Femur (tissue), 1 donor: Measurements from ENCODE around the gene ALKBH2.

Experiments used
- DNase-seq: peaks from one replicate; pipeline ENCODE4 v3.0.0-alpha.2; 2017

The ALKBH2 gene

GRCh38 chr12:109093022-109093918, at the start of gene ALKBH2:
TSS of gene ALKBH2 (minus strand) at chr12:109093472. CDS start at chr12:109092786, 686 bp downstream.
- DNase-seq = peak; percentile 96

DNA sequence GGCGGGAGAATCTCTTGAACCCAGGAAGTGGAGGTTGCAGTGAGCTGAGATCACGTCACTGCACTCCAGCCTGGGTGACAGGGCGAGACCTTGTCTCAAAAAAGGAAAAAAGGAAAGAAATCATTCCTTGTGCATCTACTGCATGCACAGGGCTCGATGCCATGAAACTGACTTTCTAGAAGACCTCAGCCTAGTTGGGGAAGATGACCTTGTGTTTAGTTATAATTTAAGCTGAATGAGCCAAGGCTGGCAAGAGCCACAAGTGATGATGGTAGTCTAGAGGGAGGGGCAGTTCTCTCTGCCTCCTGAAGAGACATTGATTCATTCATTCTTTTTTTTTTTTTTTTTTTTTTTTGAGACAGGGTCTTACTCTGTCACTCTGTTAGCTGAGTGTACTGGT, 47.3 kb upstream of the ALKBH2 start:
- DNase-seq = no peak

- DNase-seq = no peak
Measured at GRCh38 chr12:109139791-109140190, 46.5 kb upstream of the ALKBH2 start.

DNA sequence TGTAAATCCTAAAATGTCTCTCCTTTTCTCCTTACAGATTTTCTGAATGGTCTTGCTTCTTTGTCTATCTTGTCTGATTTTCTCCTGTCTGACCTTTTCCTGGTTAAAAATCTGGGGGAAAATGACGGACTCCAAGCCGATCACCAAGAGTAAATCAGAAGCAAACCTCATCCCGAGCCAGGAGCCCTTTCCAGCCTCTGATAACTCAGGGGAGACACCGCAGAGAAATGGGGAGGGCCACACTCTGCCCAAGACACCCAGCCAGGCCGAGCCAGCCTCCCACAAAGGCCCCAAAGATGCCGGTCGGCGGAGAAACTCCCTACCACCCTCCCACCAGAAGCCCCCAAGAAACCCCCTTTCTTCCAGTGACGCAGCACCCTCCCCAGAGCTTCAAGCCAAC, 46.1 kb upstream of the ALKBH2 start:
- DNase-seq = no peak

DNA sequence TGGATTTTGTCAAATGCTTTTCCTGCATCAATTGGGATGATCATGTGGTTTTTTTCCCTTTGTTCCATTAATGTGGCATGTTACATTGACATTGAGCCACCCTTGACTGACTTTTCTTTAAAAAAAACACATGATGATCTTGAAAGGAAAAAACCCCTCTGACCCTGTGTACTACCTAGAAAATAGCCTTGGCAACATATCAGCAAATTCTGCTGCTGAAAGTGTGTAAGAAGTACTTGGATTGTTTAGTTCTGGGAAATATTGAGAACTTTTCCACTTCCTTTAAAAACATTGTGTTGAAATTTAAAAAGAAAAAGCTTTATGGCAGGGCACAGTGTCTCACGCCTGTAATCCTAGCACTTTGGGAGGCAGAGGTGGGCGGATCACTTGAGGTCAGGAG, 43.8 kb upstream of the ALKBH2 start:
- no peak for DNase-seq

DNA sequence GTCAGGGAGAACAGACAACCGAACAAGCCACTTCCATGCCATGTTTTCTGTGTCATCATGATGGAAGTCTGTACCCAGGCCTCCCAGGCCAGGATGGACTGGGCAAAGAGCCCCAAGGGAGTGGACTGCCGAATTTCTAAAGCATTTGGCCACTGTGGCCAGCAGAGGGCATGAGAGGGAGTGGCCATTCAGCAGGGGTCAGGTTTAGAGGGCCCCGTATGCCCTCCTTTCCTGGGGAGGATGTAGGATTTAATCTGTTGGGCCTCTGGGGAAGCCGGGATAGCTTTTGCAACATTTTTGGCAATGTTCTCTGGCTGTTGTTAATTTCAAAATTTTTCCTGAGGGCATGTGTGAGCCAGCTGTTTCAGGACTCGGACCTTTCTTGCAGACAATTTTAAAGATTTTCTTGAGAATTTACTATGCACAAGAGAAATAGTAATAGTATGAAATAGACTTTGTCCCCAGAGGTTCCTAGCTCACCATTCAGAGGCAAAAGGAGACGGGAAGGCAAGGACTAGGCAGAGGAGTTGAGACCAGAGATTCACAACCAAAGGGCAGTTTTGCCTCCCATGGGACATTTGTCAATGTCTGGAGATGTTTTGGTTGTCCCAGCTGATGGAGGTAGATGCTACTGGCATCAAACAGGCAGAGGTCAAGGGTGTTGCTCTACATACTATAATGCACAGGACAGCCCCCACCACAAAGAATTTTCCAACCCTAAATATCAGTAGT, 41.1 kb upstream of the ALKBH2 start:
- DNase-seq = no peak

DNA sequence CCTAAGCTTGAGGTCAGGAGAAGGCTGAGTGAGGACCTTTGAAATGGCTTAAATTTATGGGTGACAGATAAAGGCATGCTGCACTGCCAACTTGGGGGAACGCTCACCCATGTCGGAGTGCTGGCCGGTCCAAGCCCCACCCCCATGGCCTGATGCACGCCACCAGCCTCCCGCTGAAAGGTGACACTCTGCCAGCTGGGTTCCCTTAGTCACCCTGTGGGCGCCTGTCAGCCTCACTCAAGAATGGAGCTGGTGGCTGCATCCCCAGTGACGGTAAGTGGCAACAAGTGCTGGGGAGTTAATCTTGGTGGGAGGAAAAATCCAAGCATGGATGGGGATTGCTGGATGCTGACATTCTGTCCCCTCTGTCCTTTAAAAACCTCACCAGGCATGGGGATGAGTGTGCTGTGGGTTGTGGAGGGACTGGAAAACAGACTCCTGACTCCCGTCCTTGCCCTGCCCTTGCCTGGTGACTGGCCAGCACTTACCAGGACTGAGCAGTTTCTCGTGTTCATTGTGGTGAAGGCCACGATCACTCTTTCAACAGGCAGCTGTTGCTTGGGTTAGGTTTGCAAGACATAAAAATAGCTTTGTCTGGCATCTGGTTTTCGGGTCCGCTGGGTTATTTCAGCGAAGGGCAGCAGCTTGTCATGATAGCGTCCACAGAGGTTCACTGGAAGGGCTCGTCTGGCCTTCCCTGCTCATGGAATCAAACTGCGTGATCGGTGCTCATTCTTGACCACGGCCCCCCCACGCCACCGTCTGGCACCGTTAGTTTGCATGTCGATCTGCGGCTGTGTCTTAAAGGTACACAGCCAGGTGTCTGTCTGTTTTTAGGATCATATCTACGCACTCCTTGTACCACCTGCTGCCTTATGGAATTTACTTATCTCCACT, 38.1 kb upstream of the ALKBH2 start:
- DNase-seq = peak; percentile 56

DNA sequence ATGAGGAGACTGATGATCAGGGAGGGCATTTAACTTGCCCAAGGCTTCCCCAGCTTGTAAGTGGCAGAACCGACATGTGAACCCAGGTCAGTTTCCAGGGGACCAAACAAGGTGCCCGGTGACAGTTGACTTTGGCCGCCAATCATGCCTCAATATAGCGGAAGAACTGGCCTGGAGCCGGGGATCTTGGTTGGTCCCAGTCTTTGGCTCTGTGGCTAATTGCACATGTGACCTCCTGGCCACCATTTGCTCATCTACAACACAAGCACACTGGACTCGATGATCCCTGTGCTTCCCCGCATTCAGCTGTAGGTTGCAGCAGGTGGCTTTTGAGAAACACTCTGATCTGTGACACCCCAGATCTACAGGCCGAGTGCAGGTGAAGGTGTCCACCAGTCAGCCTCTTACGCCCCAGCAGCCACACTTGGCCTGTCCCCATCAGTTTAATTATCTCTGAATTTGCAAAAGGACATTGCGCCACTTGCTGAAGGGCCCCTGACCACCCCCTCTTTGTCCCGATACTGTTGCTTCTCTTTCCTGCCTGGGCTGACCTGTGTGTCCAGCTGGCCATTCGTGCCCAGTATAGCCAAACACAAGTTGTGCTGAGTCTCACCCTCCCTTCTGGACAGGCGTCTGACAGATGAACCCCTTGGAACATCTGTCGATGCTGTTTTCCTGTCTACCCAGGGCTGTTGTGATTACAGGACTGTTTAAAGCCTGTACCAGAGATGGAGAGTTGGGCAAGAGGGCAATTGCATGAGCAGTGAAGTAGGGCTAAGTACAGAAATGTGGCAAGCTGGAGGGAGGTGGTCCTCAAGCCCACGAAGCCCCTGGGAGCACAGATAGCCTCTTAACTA, 37.3 kb upstream of the ALKBH2 start:
- DNase-seq = no peak

DNA sequence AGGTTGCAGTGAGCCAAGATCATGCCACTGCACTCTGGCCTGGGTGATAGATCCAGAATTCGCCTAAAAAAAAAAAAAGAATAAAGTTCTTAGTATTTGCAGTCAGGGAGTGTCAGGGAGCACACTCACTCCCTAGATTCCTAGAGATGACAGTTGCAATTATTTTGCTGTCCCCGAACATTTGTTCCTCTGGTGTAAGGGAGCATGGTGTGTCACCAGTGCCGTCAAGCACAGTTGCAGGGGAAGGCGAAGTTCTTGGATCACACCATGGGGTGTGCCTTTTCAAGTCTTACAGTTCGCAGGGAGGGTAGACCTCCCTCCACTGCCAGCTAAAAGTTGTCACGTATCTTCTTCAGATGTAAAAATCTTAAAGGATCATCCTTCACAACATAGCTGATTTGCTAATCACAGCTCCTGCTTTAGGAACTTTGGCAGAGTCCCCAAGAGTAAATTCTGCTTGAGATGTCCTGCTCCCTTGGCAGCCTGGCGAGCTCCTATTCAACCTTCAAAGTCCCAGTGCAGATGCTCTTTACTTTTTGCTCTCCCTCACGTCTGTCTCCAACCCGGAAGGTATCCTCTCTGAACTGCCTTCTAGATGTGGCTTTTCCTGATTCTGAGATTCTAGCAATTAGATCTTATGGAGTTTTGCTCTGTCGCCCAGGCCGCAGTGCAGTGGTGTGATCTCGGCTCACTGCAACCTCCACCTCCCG, 34.4 kb upstream of the ALKBH2 start:
- no peak for DNase-seq

DNA sequence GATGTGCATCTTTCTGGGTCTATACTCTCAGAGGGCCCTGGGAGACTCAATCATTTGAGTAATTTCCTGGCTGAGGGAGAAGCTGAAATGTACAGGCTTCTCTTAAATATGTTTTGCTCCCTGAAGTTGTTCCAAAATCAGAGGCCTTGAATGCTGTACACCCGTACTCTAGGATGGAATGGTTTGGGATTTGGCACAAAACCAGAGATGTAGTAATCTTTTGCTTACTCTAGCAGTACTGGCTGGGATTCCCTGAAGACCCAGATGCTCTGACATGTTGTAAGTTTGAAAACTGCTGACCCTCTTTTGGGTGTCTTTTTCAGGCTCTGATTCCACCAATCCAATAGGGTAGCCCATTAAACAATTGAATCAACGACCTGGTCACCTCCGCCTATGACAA, 33.5 kb upstream of the ALKBH2 start:
- DNase-seq = no peak

DNA sequence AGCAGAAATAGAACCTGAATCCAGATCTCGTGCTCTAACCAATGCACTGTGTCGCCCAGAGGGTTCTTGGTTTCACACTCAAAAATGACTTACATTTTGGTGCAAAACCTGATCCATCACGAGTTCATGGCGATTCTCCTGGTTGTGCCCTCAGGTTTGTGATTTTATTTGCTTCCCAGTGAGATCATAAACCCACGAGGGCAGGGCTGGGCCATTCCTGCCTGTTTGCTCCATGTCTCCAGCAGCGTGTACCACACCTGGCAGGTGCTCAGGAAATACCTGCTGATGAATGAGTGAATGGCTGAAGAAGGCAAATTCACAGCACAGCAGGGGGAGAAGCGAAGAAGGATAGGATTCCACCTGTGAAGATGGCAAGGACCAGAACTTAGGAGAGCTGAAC, 32.5 kb upstream of the ALKBH2 start:
- no peak for DNase-seq

DNA sequence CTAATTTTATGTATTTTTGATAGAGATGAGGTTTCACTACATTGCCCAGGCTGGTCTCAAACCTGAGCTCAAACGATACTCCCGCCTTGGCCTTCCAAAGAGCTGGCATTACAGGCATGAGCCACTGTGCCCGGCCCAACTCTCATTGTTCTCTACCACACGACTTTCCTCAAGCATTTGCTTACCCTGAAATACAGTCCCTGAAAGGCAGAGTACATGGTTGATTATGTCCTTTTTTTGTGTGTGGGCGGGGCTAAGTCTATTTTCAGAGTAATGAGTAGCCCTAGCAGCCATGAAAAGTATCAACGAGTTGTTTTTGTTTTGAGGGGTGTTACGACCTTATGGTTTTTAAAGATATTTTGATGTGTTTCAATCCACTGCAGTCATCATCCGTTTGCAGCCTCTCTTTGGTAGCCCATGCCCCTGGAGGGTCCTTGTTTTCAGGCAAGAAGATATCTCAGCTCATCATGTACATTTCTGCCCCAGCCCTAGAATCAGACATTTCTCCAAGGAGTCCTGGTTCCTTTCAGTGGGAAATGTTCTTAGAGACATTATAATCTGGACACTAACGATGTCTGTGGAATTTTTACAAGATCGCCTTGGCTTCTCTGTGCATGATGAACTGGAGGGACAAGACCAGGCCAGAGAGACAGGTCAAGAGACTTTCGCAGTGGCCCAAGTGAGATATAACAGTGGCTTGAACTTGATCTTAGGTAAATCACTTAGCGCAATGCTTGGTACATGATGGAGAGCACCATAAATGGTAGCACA, 31.8 kb upstream of the ALKBH2 start:
- DNase-seq = no peak

- DNase-seq = no peak
Measured at GRCh38 chr12:109121346-109121880, 28.1 kb upstream of the ALKBH2 start.

DNA sequence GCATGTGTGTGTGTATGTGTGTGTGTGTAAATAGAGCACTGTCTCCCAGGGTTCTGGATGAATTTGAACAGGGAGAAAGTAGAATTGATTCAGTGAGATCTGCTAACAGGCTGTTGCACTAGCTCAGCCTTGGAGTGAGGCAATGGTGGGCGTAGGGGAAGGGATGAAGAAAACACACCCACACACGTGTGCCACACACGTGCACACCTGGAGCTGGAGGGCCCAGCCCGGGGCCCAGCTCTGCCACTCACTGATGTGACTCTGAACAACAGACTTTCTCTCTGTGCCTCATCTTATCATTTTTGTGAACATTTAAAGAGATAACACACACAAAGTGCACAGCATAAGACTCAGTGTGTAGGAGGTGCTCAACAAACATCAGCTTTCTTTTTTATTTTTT, 27.3 kb upstream of the ALKBH2 start:
- no peak for DNase-seq

- no peak for DNase-seq
Measured at GRCh38 chr12:109120095-109120494, 26.8 kb upstream of the ALKBH2 start.

- no peak for DNase-seq
Measured at GRCh38 chr12:109116611-109116949, 23.3 kb upstream of the ALKBH2 start.

DNA sequence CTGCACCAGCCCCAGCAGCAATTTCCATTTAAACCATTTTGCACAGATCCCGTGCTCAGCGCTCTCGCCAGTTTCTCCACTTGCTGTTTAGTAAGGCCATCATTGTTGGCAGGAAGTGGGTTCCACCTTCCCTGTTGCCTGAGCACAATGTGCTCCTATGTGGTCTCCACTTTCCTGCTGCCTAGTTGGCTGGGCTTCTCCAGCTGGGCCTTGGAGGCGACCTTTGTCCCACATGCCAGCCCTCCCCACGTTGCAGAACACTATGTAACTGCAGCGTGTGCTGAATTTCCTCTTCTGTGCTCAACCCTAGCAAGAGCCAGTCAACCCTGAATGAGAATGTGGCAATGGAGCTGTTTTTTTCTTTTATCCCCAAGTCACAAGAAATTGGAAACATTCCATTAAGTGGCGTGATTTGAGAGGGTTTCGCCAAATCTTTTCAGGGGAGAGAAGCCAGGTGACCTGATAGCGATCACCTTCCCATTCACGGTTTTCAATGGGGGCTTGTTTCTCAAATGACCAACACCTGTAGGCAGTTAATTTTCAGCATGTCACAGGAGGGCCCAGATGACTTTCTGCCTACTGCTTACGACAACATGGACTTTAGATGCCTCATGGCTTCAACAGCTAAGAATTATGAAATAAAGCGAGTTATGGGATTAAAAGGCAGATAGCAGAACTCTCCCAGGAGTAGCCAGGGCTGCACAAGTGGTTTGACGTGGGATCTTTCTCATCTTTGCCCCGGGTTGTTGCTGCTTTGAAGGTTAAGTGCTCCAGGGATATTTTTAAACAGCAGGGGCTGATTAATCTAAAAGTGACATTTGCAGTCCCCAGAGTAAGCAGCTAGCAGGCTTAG, 22.7 kb upstream of the ALKBH2 start, which contains the start of gene ACACB:
Gene ACACB (plus strand): TSS at position 830 of the 853 bp plus-strand sequence. CDS start 22,819 bp downstream, outside the sequence.
- peak; percentile 59 for DNase-seq

GRCh38 chr12:109115404-109115757, 22.1 kb upstream of the ALKBH2 start:
- no peak for DNase-seq

DNA sequence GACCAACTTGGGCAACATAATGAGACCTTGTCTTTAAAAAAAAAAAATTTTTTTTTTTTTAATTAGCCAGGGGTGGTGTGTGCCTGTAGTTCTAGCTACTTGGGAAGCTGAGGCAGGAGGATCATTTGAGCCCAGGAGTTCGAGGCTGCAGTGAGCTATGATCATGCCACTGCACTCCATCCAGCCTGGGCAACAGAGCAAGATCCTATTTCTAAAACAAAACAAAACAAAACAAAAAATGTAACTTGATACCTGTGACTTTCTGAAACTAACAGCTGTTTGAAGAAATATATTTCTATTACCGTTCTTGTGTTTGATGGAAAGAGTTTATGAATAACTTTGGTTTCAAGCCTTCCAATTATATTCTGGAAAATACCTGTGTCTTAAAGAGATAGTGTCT, 21.4 kb upstream of the ALKBH2 start:
- DNase-seq = no peak
